Measurements from ENCODE around the gene OGFOD2.
"Not testable (repeated sequence)": the region's sequence is repeated elsewhere in the genome, so short reads cannot be mapped to it uniquely, and the experiment has no call there.

The OGFOD2 gene

DNA sequence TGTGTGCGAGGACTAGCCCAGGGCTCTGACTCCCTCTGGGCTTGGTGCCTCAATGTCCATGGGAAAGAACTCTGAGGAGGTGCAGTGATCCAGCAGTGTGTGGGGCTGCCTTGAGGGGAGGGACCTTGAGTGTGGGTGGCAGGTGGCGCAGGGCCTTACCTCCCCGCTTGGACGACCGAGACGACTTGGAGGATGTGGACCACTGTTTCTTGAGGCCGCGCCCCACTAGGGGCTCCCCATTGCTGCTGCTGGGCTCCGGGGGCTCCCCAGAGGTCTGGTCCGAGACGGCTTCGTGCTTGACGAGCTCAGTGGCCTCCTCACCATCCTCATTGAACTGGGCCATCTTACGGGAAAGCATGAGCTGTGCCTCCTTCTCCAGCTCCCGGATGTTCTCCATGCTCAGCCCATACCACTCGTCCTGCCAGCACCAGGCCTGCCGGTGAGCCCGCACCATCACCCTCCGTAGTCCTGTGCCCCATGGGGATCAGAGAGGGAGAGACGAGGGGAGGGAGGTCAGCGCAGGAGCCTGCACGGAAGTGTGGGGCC is 30.1 kb downstream of the OGFOD2 start:
- no peak for DNase-seq (ENCODE audit: low read depth, low spot score)

DNA sequence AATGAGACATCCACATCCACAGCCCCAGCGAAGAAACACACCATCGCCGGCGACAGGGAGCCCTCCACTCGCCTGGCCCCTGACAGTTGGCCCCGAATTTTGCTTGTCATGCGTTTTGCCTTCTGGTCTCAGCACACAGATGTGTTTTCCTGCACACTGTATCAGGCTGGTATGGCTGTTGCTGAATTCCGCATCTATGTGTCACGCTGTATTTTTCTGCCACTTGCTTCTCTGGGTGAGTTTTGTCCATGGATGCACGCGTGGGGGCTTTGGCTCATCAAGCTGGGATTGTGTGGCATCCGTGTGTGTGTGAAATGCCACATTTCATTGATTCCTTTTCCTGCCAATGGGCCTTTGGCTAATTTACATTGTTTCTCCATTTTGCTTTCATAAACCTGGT is 31.9 kb downstream of the OGFOD2 start:
- no peak for DNase-seq (ENCODE audit: low read depth, low spot score)

DNA sequence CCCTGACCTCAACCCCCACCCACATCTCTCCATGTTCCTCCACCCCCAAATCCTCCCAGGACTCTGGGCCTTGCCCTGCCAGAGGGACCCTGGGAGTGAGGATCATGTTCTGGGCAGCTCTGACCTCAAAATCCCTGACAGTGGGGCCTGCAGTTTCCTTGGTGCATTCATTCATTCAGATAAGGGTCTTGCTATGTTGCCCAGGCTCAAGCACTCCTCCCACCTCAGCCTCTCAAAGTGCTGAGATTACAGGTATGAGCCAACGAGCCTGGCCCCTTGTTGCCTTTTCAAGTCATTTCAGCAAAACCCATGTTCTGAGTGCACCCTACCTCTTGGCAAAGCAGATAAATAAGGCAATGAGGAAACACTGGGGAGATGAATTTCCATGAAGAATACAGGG is 35.1 kb downstream of the OGFOD2 start:
- no peak for DNase-seq (ENCODE audit: low read depth, low spot score)

DNA sequence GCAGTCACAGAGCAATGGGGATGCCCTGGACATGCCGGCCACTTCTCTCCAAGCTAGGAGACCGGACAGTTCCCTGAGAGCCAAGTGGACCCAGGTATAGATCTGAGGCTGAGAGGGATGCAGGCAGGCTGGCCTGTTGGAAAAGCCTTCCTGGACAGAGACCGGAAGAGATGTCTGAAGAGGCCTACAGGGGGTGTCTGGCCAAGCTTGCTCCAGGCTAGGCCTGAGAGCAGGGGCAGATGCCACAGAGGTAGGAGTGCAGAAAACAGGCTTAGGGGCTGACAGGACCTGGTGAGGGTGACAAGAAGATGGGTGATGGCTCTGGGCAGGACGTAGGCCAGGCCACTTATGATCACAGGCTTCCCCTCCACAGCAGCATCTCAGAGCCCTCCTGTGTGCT is 35.6 kb downstream of the OGFOD2 start:
- no peak for DNase-seq (ENCODE audit: low read depth, low spot score)

DNA sequence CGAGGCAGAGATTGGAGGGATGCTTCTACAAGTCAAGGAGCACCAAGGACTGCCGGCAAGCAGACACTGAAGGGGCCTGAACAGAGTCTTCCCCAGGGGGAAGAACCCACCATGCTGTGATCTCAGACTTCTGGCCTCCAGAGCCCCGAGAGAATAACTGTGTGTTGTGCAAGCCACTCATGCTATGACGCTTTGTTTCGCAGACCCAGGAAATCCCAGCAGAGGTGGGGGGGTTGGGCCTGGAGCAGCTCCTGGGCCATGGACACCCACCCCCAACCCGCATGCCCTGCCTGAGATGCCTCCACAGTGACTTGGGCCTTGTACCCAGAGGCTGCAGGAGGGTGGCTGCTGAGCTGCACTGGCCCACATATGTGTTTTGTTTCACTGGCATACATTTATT is 36.7 kb downstream of the OGFOD2 start:
- DNase-seq (ENCODE audit: low read depth, low spot score) = no peak

DNA sequence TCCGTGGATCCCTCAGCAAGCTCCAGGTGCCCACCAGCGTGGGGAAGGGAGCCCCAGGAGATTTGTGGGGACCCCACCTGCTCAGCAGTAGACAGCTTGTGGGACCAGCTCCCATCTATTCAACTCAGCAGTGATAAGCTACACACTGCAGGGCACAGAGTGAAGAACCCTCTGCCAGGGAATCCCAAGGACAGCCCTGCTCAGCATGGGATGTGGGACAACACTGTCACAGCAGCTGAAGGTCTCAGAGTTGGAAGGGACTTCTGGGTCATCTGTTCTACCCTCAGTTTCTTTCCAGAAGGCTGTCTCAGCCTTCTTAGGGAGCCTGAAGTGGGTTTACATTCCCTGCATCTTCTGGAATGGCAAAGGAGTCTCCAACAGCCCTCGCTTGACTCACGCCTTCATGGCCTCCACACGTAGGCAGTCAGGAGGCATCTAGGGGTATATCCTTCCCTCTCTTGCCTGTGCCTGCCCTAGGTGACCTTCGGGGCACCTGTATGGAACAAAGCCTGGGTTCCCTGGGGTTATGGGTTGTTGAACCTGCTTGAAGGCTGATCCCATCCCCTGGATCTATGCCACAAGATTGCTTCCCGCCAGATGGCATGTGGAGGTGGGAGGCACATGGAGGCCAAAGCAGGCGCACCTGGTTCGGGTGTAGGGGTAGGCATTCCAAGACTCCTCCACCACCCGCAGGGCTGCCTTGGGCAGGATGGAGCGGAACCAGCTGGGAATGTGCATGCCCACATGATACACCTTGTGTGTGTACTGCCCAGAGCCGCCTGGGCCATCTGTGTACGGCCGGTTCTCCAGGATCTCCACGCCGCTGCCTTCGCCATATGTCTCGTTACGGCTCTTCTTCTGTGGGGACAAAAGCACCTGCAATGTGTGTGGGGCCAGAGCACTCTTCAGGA is 38.4 kb downstream of the OGFOD2 start:
- no peak for DNase-seq (ENCODE audit: low read depth, low spot score)

DNA sequence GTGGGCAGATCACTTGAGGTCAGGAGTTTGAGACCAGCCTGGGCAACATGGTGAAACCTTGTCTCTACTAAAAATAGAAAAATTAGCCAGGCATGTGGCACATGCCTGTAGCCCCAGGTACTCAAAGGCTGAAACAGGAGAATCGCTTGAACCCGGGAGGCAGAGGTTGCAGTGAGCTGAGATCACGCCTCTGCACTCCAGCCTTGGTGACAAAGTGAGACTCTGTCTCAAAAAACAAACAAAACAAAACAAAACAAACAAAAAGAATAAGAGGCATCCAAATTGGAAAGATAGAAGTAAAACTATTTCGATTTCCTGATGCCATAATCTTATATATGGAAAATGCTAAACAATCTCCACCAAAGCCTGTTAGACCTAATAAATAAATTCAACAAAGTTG is 39.4 kb downstream of the OGFOD2 start:
- DNase-seq (ENCODE audit: low read depth, low spot score) = not testable (repeated sequence)

DNA sequence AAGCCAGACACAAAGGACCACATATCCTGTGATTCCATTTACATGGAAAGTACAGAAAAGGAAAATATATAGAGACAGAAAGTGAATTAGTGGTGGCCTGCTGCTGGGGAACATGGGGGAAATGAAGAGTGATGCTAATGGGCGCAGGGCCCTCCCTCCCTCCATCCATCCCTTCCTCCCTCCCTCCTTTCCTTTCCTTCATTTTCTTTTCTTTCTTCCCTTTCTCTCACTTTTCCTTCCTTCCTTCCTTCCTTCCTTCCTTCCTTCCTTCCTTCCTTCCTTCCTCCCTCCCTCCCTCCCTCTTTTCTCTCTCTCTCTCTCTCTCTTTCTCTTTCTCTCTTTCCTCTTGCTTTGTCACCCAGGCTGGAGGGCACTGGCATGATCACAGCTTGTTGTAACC is 42.7 kb downstream of the OGFOD2 start:
- DNase-seq (ENCODE audit: low read depth, low spot score) = no peak

DNA sequence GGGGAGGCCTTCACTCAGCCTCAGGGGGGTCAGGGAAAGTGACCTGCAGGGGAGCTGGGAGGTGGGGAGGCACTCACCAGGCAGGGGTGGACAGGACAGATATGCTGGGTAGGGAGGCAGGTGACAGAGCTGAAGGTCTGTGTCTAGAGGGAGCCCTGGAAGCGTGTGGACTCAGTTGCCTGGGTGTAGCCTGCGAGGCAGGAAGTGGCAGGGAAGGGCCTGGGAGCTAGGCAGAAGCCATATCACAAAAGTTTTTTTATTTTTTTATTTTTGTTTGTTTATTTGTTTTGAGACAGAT is 44.7 kb downstream of the OGFOD2 start:
- DNase-seq (ENCODE audit: low read depth, low spot score) = no peak

DNA sequence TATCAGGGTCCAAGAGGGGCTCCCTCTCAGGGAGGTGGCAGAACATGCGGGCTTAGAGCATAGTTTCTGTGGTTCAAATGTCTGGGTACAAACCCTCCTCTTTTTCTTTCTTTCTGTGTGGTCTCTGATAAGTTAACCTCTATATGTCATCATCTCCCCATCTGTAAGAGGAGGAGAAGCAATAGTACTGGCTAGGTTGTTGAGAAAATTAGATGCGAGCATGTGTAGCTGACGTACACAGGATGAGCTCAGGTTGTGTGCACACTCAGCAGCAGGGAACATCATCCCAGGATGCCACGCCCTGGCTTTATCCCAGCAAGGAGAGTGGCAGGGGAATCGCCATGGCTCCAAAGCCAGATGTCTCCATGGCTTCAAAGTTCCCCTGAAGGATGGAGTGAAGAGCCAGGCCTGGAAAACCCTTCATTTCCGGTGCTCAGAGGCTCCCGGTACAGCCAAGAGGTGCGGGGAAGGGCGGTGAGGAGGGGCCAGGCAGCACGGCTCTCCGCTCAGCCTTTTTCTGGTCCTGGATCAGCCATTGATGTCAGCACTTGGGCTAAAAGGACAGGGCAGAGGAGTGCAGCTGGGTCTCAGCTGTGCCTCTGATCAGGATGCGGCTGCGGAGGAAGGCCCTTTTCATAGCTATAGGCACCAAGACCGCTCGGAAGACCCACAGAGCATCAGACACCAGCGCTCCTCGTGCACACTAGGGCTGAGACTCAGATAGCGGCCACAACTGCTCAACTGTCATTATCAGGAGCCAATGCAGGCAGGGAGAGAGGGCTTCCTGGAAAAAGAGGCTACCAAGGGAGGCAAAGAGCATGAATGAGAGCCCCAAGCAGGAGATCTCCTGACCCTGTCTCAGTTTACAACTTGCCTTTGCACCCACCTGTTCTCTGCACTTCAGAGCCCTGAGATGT is 46.9 kb downstream of the OGFOD2 start:
- no peak for DNase-seq (ENCODE audit: low read depth, low spot score)

DNA sequence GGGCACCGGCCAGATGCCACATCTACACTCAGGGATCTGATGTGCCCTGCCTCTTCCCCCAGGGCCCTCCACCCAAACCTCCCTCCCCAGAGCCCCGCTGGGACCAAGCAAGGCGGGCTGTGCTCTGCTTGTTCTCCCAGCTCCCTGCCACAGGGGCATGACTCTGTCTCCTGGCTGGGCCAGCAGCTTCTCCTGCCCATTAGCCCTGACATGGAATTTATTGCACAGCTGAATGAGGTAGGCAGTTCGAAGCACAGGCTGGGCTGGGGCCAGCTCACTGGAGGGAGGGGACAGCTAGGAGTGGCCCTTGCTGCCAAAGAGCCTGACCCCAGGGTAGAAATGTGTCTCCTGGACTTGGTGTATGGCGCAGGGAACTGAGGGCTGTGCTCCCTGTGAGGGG is 47.8 kb downstream of the OGFOD2 start:
- DNase-seq (ENCODE audit: low read depth, low spot score) = no peak

DNA sequence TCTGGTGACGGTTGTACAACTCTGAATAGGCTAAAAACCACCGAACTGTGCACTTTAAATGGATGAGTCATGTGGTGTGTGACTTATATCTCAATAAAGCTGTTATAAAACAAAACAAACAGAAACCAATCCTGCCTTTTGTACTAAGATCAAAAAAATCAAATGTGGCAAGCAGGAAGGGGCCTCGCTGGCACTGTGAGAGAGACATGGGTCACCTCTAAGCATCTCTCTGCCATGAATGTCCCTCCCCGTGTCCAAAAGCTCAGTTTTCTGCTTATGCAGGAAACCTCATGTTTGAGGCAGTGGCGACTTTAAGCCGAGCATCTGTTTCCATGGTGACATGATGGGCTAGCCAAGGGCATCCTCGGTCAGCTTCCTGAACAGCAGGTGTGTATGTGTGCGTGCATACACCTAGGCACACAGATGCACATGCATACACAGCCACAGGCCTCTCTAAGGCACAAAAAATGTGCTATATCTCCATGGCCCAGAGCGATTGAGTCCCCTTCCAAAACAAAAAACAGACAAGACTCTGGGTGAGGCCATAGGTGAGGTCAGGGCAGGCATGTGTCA is 49.9 kb downstream of the OGFOD2 start:
- DNase-seq (ENCODE audit: low read depth, low spot score) = no peak

DNA sequence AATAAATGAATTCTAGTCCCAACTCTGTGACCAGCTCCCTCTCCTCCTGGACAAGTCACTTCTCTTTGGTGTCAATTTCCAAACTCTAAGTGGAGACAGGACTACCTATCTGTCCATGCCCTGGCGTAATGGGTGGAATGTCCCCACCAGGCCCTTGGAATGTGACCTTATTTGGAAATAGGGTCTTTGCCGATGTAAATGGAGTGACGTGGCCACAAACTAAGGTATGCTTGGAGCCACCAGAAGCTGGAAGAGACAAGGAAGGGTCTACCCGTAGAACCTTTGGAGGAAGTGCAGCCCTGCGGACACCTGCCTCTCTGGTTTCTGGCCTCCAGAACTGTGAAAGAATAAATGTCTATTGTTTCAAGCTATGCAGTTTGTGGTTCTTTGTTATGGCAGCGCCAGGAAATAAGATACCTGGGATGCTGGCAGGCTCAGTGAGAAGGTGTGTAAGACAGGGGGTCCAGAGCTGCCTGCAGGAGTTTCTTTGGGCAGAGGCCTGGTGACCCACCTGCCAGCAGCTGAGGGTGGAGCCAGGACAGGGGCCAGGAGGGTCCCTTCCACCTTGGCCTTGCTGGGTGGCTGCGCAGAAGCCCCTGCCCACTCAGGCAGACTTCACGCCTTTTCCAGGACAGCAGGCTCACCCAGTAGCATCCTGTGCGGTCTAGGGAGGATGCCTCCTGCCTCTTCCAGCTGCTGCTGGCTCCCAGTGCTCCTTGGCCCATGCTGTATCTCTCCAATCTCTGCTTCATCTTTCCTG is 51.2 kb downstream of the OGFOD2 start:
- DNase-seq (ENCODE audit: low read depth, low spot score) = peak; percentile 56

DNA sequence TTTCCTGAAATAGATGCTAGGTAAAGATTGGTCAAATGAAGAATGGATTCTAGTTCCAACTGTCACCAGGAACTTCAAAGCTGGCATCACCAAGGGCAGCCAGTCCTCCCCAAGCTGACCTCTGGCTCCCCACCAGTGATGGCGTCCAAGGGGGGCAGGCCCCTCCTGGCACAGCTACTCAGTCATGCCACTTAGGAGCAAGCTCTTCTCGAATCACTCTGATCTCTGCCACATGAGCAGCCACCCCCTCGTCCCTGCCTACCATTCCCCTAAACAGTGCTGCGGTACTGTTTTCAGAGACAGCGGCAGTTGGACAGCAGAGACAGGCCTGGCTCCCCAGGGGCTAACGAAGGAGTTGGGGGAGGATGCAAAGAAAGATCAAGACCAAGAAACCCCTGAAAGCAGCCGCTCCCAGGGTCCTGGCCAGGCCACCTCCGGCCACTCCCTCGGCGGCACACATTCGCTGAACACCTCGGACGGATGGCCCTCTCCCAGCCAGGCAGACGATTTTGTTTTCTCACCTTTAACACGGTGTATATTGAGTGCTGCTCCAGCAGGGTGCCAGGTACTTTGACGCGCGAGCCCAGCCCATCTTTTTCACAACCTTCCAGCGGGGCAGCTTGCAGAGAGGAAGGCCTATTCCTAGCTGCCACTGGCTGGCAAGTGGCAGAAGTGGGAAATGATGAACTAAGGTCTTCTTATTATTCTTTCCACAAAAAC is 52.8 kb downstream of the OGFOD2 start:
- DNase-seq (ENCODE audit: low read depth, low spot score) = peak; percentile 28

DNA sequence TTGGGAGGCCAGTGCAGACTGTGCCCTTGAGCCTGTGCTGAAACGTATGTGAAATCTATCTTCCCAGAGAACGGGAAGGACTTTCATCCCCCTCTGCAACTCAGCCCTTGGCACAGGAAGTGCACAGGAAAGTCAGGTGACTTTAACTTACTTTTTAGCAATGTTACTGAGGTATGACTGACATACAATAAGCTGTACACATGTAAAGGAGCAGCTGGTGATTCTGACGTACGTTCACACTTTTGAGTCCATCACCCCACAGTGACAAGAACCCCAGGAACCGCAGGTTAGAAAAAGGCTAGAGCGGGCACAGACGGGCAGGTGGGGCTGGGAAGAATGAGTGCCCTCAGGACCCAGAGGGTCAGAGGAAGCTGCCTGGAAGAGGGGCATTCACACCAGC is 53.4 kb downstream of the OGFOD2 start:
- no peak for DNase-seq (ENCODE audit: low read depth, low spot score)

DNA sequence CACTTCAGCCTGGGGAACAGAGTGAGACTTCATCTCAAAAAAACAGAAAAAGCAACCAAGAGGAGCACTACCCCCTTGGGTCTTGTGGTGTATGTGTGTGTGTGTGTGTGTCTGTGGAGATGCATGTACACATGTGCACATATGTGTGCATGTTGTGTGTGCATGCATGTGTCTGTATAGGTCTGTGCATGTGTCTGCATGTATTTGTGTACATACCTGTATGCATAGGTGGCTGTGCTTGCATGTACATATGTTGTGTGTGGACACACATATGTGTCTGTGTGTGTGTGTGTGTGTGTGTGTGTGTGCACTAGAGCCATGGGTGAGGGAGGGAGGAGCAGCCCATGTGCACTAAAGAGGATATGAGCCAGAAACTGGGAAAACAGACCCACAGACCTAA is 54.5 kb downstream of the OGFOD2 start:
- DNase-seq (ENCODE audit: low read depth, low spot score) = no peak
